ENCODE data around the gene DCC.
"Not testable (repeated sequence)": the region's sequence is repeated elsewhere in the genome, so short reads cannot be mapped to it uniquely, and the experiment has no call there.

The DCC gene

GRCh38 chr18:52348209-52348608 lies 8.2 kb downstream of the DCC start:
- peak; percentile 75 for DNase-seq

GRCh38 chr18:52349498-52349897 lies 9.5 kb downstream of the DCC start:
- DNase-seq: no peak

GRCh38 chr18:52352920-52353319 lies 12.9 kb downstream of the DCC start:
- DNase-seq: no peak

- DNase-seq: no peak
Measured at GRCh38 chr18:52353589-52353988, 13.6 kb downstream of the DCC start.

- peak; percentile 25 for DNase-seq
Measured at GRCh38 chr18:52363861-52364260, 23.9 kb downstream of the DCC start.

GRCh38 chr18:52366851-52367250 lies 26.9 kb downstream of the DCC start:
- DNase-seq: not testable (repeated sequence)

- DNase-seq: peak; percentile 93
Measured at GRCh38 chr18:52367953-52368742, 28.2 kb downstream of the DCC start.

GRCh38 chr18:52370841-52371240 lies 30.8 kb downstream of the DCC start:
- no peak for DNase-seq

GRCh38 chr18:52376104-52376503 lies 36.1 kb downstream of the DCC start:
- DNase-seq: no peak

GRCh38 chr18:52377094-52377493 lies 37.1 kb downstream of the DCC start:
- DNase-seq: no peak

- peak; percentile 51 for DNase-seq
Measured at GRCh38 chr18:52386306-52386705, 46.3 kb downstream of the DCC start.

- peak; percentile 81 for DNase-seq
Measured at GRCh38 chr18:52387175-52387574, 47.2 kb downstream of the DCC start.

- peak; percentile 36 for DNase-seq
Measured at GRCh38 chr18:52391810-52392559, 52.0 kb downstream of the DCC start.

- peak; percentile 93 for DNase-seq
Measured at GRCh38 chr18:52394602-52395001, 54.6 kb downstream of the DCC start.

- DNase-seq: peak; percentile 83
Measured at GRCh38 chr18:52395146-52395852, 55.3 kb downstream of the DCC start.

GRCh38 chr18:52401236-52401635 lies 61.2 kb downstream of the DCC start:
- DNase-seq: no peak

GRCh38 chr18:52402814-52403213 lies 62.8 kb downstream of the DCC start:
- no peak for DNase-seq

GRCh38 chr18:52403291-52404021 lies 63.5 kb downstream of the DCC start:
- peak; percentile 99 for DNase-seq

GRCh38 chr18:52408800-52409302 lies 68.9 kb downstream of the DCC start:
- DNase-seq: peak; percentile 68

GRCh38 chr18:52409727-52410126 lies 69.7 kb downstream of the DCC start:
- DNase-seq: peak; percentile 66

- DNase-seq: peak; percentile 42
Measured at GRCh38 chr18:52415131-52415530, 75.1 kb downstream of the DCC start.

- DNase-seq: peak; percentile 91
Measured at GRCh38 chr18:52422985-52423601, 83.1 kb downstream of the DCC start.
